Activated T-cell treated with anti-CD3 and anti-CD28 coated beads, Interleukin-2, amount 50 U/mL, for 24 hours (primary cell): ENCODE results near the gene AAK1.
"Not testable (repeated sequence)": the region's sequence is repeated elsewhere in the genome, so short reads cannot be mapped to it uniquely, and the experiment has no call there.

Experiments
- DNase-seq: peaks from one replicate; pipeline ENCODE4 v3.0.0-alpha.2; 2020
- H3K27ac Mint-ChIP-seq: 2 replicates; pipeline ENCODE4 v1.8.0; 2020; ENCODE audit warnings: mild to moderate bottlenecking, mixed read lengths
- H3K27me3 Mint-ChIP-seq: 2 replicates; pipeline ENCODE4 v1.8.0; 2020; ENCODE audit warnings: mixed read lengths
- H3K36me3 Mint-ChIP-seq: 2 replicates; pipeline ENCODE4 v1.8.0; 2020; ENCODE audit warnings: low read depth, mixed read lengths
- H3K4me1 Mint-ChIP-seq: 2 replicates; pipeline ENCODE4 v1.8.0; 2020; ENCODE audit warnings: low read depth, mixed read lengths
- H3K4me3 Mint-ChIP-seq: 2 replicates; pipeline ENCODE4 v1.8.0; 2020; ENCODE audit warnings: mild to moderate bottlenecking, moderate library complexity, mixed read lengths
- H3K9me3 Mint-ChIP-seq: 2 replicates; pipeline ENCODE4 v1.8.0; 2020; ENCODE audit warnings: mixed read lengths

Gene AAK1

DNA sequence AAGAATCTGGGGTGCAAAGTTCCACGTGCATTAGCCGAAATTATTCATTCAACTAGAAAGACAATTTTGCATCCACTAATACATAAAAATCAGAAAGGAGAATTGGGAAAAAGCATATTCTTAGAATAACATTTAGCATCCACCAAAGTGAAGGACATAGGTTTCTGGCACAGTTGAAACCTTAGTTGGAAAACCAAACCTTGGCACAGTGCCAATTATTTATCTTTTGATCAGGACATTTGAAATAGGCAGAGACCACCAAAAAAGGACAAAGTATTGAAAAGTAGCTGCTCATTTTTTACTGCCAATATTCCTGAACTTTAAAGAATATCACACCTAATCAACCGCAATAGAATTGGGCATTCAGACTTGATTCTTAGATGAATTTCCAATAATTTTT lies 180.8 kb downstream of the AAK1 start:
- DNase-seq: no peak
- H3K4me1 Mint-ChIP-seq: peaks cover 12% of the 10 kb centered on the region
- no peaks in the 10 kb centered on the region for H3K27me3 Mint-ChIP-seq
- H3K9me3 Mint-ChIP-seq: no peaks in the 10 kb centered on the region
- H3K4me3 Mint-ChIP-seq: no peak overlapping the region
- H3K36me3 Mint-ChIP-seq: peaks cover 58% of the 10 kb centered on the region
- no peak overlapping the region for H3K27ac Mint-ChIP-seq

DNA sequence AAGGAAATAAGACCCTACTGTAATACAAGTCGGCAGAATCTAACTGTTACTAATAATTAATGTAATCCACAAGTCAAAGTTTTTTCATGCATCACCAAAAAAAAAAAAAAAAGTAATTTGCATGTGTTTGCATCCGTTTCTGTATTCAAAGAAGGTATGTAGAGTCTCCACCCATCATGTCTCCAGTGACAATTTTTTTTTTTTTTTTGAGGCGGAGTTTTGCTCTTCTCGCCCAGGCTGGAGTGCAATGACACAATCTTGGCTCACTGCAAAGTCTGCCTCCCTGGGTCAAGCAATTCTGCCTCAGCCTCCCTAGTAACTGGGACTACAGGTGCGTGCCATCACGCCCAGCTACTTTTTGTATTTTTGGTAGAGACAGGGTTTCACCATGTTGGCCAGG lies 182.1 kb downstream of the AAK1 start:
- H3K9me3 Mint-ChIP-seq: no peaks in the 10 kb centered on the region
- peak overlapping the region; percentile 40 for H3K27ac Mint-ChIP-seq
- no peak for DNase-seq
- H3K4me3 Mint-ChIP-seq: no peak overlapping the region
- peaks cover 50% of the 10 kb centered on the region for H3K36me3 Mint-ChIP-seq
- H3K27me3 Mint-ChIP-seq: no peaks in the 10 kb centered on the region
- peaks cover 5% of the 10 kb centered on the region for H3K4me1 Mint-ChIP-seq

DNA sequence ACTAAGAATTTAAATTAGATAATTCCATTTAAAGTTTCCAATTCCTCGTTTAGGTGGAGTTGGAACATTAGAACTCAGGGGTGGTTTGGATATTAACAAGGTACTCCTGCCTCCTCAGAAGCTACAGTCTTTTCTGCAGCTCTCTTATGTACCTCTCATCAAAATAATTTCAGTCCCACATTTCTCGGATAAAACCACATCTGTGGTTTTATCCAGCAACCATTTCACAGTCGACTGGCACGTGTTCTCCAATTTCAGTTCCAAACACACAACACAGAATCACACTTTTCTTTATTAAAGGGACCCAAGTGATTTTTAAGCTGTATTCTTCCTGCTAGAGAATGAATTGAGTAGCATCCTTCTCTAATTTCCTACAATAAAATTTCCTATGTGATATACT lies 183.6 kb downstream of the AAK1 start:
- H3K27me3 Mint-ChIP-seq: no peaks in the 10 kb centered on the region
- peaks cover 35% of the 10 kb centered on the region for H3K36me3 Mint-ChIP-seq
- H3K4me1 Mint-ChIP-seq: peaks cover 5% of the 10 kb centered on the region
- H3K4me3 Mint-ChIP-seq: no peak overlapping the region
- H3K27ac Mint-ChIP-seq: no peak overlapping the region
- DNase-seq: no peak
- H3K9me3 Mint-ChIP-seq: no peaks in the 10 kb centered on the region

DNA sequence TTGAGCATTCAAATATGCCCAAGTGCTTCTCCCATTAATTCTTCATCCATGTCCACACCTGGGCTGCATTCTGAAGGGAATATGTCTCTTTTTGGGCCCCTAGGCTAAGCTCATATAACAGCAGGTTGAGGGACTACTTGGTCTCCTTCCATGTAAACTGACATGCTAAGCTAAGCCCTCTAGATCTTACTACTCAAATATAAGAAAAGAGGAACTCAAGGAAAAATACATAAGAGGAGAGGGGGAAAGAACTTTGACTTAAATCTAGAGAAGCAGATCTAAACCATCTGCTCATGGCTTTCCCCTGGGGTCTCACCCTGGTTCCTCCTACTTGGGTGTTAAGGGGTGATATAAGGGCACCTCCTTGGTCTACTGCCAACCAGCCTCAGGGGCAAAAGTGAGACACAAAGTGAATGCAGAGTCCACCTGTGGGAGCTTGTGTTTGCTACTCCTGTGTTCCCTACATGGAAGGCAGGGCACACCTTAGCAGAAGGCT lies 186.5 kb downstream of the AAK1 start:
- no peaks in the 10 kb centered on the region for H3K27me3 Mint-ChIP-seq
- H3K27ac Mint-ChIP-seq: no peak overlapping the region
- peaks cover 29% of the 10 kb centered on the region for H3K4me1 Mint-ChIP-seq
- peaks cover 14% of the 10 kb centered on the region for H3K36me3 Mint-ChIP-seq
- H3K4me3 Mint-ChIP-seq: no peak overlapping the region
- H3K9me3 Mint-ChIP-seq: no peaks in the 10 kb centered on the region
- no peak for DNase-seq

DNA sequence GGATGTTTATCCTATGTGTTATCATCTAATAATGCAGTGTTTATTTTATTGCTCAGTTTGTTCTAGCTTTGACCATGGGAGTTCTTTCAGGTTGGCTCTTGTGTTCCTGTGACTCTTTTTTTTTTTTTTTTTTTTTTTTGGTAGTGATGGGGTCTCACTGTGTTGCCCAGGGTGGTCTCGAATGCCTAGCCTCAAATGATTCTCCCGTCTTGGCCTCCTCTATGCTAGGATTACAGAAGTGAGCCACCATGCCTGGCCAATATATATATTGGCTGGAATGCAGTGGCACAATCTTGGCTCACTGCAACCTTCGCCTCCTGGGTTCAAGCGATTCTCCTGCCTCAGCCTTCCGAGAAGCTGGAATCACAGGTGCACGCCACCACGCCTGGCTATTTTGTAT lies 187.4 kb downstream of the AAK1 start:
- Mint-ChIP-seq H3K27me3 (no peaks in the 10 kb centered on the region), H3K4me3 (no peak overlapping the region), H3K9me3 (no peaks in the 10 kb centered on the region), H3K4me1 (peaks cover 29% of the 10 kb centered on the region), H3K27ac (no peak overlapping the region), H3K36me3 (peaks cover 5% of the 10 kb centered on the region)
- no peak for DNase-seq

DNA sequence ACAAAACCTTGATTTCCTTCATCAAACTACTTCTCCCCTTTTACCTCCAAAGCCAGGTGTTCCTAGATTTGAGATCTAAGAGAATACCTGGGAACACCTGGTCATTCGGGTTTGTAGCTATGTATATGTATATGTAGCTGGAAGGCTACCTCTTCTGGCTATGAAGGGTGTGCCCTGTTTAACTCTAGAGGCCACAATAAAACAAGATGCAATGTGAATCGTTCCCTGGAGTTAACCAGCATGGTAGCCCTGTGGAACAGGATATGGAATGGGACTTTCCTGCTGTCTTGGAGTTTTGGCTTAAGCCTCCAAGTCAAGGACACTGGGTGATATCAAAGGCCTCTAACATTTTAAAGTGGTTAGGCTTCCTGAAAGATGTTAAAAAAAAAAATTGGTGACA lies 188.6 kb downstream of the AAK1 start:
- H3K36me3 Mint-ChIP-seq: peaks cover 2% of the 10 kb centered on the region
- H3K27ac Mint-ChIP-seq: no peak overlapping the region
- H3K27me3 Mint-ChIP-seq: no peaks in the 10 kb centered on the region
- H3K9me3 Mint-ChIP-seq: no peaks in the 10 kb centered on the region
- peaks cover 28% of the 10 kb centered on the region for H3K4me1 Mint-ChIP-seq
- no peak overlapping the region for H3K4me3 Mint-ChIP-seq
- DNase-seq: no peak

DNA sequence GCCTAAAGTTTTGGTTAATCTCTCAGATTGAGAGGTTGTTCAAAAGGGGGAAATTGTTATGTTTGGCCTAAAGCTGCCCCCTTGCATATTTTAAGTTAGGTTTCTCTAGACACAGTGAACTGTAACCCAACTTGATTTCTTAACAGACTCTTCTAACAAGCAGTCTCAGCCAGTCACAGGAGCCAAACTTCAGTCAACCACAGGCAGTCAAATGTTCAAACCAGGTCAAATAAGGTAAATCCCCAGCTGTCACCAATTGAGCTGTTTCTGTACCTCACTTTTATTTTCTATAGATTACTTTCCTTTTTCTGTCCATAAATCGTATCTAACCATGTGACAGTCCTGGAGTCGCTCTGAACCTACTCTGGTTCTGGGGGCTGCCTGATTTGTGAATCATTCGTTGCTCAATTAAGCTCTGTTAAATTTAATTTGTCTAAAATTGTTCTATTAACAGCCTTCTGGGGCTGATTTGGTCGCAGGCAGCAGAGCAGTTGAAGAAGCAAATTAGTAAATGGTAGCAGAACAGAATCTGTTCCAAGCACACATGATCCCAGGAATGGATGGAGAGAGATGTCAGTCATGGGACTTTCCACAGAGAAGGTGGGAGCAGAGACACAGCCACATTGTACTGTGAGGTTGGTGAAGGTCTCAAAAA lies 189.9 kb downstream of the AAK1 start:
- no peaks in the 10 kb centered on the region for H3K36me3 Mint-ChIP-seq
- H3K4me1 Mint-ChIP-seq: peaks cover 27% of the 10 kb centered on the region
- H3K27me3 Mint-ChIP-seq: no peaks in the 10 kb centered on the region
- H3K4me3 Mint-ChIP-seq: peak overlapping the region; percentile 16
- no peaks in the 10 kb centered on the region for H3K9me3 Mint-ChIP-seq
- DNase-seq: no peak
- H3K27ac Mint-ChIP-seq: peak overlapping the region; percentile 53

DNA sequence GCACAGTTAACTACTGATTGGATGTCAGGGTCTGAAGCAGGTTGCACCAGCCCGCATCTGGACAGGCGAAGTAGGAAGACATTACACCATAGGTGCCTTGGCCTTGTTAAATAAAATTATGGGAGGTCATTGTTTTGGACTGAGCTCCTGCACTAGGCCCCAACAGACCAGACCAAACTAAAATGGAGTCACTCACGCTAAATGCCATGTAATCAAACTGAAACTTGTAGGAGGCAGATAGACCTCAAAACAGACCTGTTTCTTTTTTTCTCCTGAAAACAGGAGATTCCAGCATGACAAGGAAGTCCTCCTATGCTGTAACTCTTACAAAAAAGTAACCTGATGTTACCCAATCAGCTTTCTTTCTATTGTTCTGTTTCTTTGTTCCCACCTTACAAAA lies 190.9 kb downstream of the AAK1 start:
- Mint-ChIP-seq H3K4me1 (peaks cover 27% of the 10 kb centered on the region), H3K4me3 (no peak overlapping the region), H3K27ac (peak overlapping the region; percentile 38), H3K27me3 (no peaks in the 10 kb centered on the region), H3K9me3 (no peaks in the 10 kb centered on the region), H3K36me3 (no peaks in the 10 kb centered on the region)
- no peak for DNase-seq

DNA sequence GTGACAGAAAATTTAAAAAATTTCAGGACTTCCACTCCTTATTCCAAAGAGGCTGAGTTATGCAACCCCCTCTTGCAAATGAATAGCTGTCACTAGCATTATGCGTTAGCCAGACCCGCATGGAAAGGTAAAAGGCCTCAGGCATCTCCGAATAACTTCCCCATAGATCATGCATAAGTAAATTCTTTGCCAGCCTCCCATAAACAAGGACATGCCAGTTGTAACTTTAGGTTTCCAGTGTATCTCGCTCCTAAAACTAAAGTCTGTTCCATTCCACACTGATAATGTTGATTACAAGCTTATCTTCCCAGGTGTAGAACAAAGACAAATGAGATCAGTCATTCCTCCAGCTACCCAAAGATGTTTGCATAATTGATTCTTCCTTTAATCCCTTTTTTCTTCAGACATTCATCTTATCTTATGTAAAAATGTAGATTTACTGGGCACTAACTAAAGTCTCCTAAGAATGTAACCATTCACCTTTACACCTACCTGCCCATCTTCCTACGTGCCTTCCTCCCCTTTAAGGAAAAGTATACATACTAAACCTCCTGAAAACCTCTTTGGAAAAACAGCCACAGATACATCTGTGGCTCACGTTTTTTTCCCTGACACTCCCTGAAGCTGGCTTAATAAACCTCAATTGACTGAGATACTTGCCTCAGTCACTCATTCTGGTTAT lies 192.7 kb downstream of the AAK1 start:
- no peak for DNase-seq
- no peaks in the 10 kb centered on the region for H3K36me3 Mint-ChIP-seq
- H3K27ac Mint-ChIP-seq: no peak overlapping the region

DNA sequence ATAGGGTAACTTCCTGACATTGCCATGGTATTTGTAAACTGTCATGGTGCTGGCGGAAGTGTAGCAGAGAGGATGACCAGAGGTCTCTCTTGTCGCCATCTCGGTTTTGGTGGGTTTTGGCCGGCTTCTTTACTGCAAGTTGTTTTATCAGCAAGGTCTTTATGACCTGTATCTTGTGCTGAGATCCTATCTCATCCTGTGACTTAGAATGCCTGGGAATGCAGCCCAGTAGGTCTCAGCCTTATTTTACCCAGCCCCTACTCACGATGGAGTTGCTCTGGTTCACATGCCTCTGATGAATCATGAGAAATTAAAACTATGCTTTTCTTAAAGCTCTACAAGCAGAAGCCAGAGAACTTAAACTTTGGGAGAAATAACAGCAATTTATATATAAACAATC lies 193.6 kb downstream of the AAK1 start:
- Mint-ChIP-seq H3K27me3 (no peaks in the 10 kb centered on the region), H3K4me1 (peaks cover 25% of the 10 kb centered on the region), H3K9me3 (no peaks in the 10 kb centered on the region), H3K36me3 (no peaks in the 10 kb centered on the region), H3K4me3 (no peak overlapping the region), H3K27ac (no peak overlapping the region)
- DNase-seq: no peak

More for the DNA sequence above, 192.7 kb downstream of the AAK1 start:
- Mint-ChIP-seq H3K4me1 (peaks cover 25% of the 10 kb centered on the region), H3K27me3 (no peaks in the 10 kb centered on the region), H3K4me3 (no peak overlapping the region), H3K9me3 (no peaks in the 10 kb centered on the region)

DNA sequence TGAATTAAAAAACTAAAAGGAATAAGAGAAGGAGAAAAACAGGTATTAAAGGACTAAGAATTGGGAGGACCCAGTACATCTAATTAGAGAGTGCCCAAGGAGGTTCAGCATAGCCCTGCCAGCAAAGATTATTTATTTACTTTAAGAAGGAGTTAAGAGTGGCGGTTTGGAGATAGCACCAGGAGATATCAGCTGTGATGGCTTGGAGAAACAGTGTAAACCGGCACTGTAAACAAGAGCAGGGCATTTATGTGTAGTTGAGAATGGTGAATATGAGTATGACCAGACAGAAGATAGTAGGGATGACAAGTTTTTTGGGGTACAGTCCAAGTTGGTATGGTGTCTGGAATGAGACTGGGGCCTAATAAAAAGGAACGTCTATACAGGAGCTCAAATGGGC lies 199.9 kb downstream of the AAK1 start:
- not testable (repeated sequence) for H3K4me3 Mint-ChIP-seq, H3K4me1 Mint-ChIP-seq, H3K27me3 Mint-ChIP-seq, H3K27ac Mint-ChIP-seq, DNase-seq
- Mint-ChIP-seq H3K36me3 (peaks cover 11% of the 10 kb centered on the region), H3K9me3 (peaks cover 11% of the 10 kb centered on the region)

DNA sequence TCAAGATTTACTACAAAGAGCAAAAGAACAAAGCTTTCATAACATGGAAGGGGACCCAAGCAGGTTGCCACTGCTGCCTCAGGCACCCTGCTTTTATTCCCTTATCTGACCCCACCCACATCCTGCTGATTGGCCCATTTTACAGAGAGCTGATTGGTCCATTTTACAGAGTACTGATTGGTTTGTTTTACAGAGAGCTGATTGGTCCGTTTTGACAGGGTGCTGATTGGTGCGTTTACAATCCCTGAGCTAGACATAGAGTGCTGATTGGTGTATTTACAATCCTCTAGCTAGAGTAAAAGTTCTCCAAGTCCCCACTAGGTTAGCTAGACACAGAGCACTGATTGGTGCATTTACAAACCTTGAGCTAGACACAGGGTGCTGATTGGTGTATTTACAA lies 204.0 kb downstream of the AAK1 start:
- not testable (repeated sequence) for DNase-seq, H3K4me3 Mint-ChIP-seq, H3K27me3 Mint-ChIP-seq
- H3K36me3 Mint-ChIP-seq: peaks cover 19% of the 10 kb centered on the region
- peak overlapping the region; percentile 2 for H3K27ac Mint-ChIP-seq
- H3K4me1 Mint-ChIP-seq: peaks cover 32% of the 10 kb centered on the region
- H3K9me3 Mint-ChIP-seq: peaks cover 11% of the 10 kb centered on the region

DNA sequence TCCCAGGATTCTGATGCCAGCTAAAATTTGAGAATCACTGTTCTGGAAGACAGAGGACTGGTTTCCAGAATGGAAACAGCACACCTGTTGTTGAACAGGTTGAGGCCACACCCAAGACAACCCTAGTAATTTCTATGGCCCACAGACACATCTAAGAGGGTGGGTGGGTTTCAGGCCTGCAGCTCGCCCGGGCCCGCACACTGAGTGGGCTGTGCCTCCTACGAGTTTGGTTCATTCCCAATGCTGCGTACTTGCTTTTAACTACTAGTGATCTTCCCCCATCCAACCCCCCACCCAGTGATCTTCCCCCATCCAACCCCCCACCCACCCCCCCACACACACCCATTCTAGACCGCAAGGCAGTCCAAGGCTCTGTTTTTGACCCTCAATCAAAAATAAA lies 205.0 kb downstream of the AAK1 start:
- peaks cover 19% of the 10 kb centered on the region for H3K36me3 Mint-ChIP-seq
- peak overlapping the region; percentile 93 for H3K27ac Mint-ChIP-seq
- peaks cover 33% of the 10 kb centered on the region for H3K4me1 Mint-ChIP-seq
- peak overlapping the region; percentile 8 for H3K4me3 Mint-ChIP-seq
- H3K9me3 Mint-ChIP-seq: peaks cover 11% of the 10 kb centered on the region
- DNase-seq: no peak
- no peaks in the 10 kb centered on the region for H3K27me3 Mint-ChIP-seq

DNA sequence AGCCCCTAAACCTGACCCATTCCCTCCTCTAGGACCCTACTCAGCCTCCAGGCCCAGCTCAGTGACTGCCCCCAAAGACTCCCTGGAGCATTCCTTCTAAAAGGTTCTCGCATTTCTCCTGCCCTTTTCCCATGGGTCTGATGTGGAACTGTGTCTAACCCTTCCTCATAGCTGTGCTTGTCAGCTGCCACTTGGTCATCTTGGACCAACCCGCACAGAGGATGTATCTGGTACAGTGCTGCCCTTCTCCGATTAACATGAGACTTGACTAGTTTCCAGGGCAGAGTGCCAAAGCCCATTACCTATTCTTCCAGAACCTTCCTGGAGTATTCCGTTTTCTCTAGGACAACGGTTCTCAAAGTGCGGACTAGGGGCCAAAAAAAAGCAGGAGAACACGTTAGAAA lies 205.8 kb downstream of the AAK1 start:
- H3K4me3 Mint-ChIP-seq: peak overlapping the region; percentile 97
- H3K27me3 Mint-ChIP-seq: no peaks in the 10 kb centered on the region
- peaks cover 16% of the 10 kb centered on the region for H3K36me3 Mint-ChIP-seq
- H3K9me3 Mint-ChIP-seq: peaks cover 11% of the 10 kb centered on the region
- H3K4me1 Mint-ChIP-seq: peaks cover 33% of the 10 kb centered on the region
- H3K27ac Mint-ChIP-seq: peak overlapping the region; percentile 93
- no peak for DNase-seq

DNA sequence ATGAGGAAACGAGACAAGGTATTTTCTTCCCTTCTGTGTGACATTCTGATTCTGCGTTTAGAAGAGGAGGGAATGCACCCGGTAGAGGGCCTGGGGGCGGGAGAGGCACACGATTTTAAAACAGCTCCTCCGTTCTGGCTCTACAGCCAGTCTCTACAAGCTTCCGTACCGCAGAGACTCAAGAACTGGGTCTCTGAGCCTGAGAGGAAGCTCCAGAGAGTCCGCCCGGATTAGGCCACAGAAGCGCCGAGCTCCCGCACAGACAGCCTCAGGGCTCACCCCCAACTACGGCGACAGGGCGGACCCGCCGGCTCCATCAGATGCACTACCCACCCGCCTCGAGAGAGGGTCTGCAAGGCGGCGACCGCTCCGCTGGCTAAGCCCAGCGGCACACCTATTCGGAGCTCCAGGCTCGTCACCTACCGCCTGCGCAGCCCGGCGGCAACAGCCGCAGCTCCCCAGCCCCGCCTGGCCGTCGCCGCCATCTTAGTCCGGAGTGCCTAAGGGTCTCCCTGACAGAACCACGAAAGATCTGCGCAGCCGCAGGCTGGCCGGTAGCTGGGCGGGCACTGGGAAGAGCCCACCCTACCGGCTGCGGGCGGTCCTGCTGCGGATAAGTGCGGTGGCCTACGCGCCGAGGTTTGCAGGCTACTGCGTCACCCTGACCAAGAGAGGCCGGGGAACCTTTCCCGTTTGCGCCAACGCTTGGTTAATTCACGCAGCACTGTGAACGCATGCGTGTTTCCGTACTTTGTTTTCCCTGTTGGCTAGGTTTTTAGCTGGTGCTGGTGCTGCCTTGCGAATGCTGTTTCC lies 206.4 kb downstream of the AAK1 start, which contains the start of gene NFU1:
Gene NFU1 (minus strand): TSS at position 498 of the 813 bp plus-strand sequence. CDS start 13 bp downstream, at position 485.
- H3K4me3 Mint-ChIP-seq: peak within 1 kb of the TSS; percentile 97
- no peaks in the 10 kb centered on the region for H3K27me3 Mint-ChIP-seq
- DNase-seq: peak; percentile 93
- H3K9me3 Mint-ChIP-seq: peaks cover 11% of the 10 kb centered on the region
- H3K36me3 Mint-ChIP-seq: peaks cover 16% of the 10 kb centered on the region
- peaks cover 35% of the 10 kb centered on the region for H3K4me1 Mint-ChIP-seq
- H3K27ac Mint-ChIP-seq: peak within 1 kb of the TSS; percentile 93
